Upper lobe of right lung (tissue), 1 donor: ENCODE data around the gene ATP2B3. TPM values are rescaled to one million over a fixed set of nuclear protein-coding genes. Genes with fewer than 3 reads are reported as not detected.

Experiments
- ATAC-seq: fragments of 200-7000 bp; cut with Tn5 transposase; one replicate; pipeline ENCODE4 v1.9.1; 2020; ENCODE audit warnings: mild to moderate bottlenecking, moderate library complexity
- DNase-seq: peaks from one replicate; pipeline ENCODE4 v3.0.0-alpha.2; 2020
- H3K27ac ChIP-seq: fragments of 200-600 bp; one replicate; pipeline ENCODE4 v1.8.0; 2022
- H3K27me3 ChIP-seq: fragments of 200-600 bp; one replicate; pipeline ENCODE4 v1.8.0; 2022; ENCODE audit warnings: mild to moderate bottlenecking
- H3K36me3 ChIP-seq: fragments of 200-600 bp; one replicate; pipeline ENCODE4 v1.8.0; 2022
- H3K4me1 ChIP-seq: fragments of 200-600 bp; one replicate; pipeline ENCODE4 v1.8.0; 2022
- H3K4me3 ChIP-seq: fragments of 200-600 bp; one replicate; pipeline ENCODE4 v1.8.0; 2022; ENCODE audit warnings: mild to moderate bottlenecking
- H3K9me3 ChIP-seq: fragments of 200-600 bp; one replicate; pipeline ENCODE4 v1.8.0; 2022
- intact Hi-C: fragments of 100-400 bp; cut with DNase I; formaldehyde crosslinking; loops from one replicate; pipeline ENCODE4 v1.11.0; 2022
- total RNA-seq: library from RNA; stranded (reverse); fragmentation: NEBNext Ultra II Directional; extraction: Animal tissue kit (Norgen Biotek cat#: 25700); gene quantifications from one replicate; pipeline ENCODE4 v1.2.1, GENCODE V29; 2021
- TF ChIP-seq, protein P1 (sequence below): fragments of 200-600 bp; IDR thresholded peaks from one replicate; pipeline ENCODE4 v1.8.0; 2022; ENCODE audit warnings: antibody characterized with exemption
- donor health status: DM: no; HTN: yes; CAD: no; lungs with severe emphysema.

The ATP2B3 gene
- total RNA-seq, 1 donor from 2014 or later: not detected

DNA sequence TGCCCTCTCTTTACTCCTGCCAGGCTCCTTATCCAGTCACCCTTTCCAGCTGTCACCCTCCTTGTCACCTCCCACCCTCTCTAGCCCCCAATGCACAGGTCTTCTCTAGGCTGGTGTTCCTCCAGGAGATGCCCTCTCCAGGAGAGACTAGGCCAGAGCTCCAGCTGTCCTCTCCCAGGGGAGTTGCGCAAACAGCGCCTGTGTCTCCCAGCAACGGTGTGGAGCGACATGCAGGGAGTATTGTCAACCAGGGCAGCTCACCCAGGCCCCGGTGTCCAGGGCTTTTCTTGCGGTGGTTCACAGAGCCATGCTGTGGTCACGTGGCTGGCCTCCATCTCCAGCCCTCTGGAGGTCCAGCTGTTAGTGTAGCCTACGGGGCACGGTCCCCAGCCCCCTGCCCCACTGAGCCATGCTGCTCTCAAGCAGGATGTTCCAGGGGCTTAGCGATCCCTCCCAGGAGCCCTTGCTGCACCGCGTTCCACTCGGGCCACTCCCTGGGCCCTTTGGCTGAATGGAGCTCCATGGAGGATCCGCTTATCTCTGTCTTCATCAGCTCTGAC lies 46.7 kb downstream of the ATP2B3 start:
- no peak for ATAC-seq
- Histone ChIP-seq H3K4me3 (no peak overlapping the region), H3K27ac (no peak overlapping the region), H3K4me1 (no peaks in the 10 kb centered on the region), H3K27me3 (no peaks in the 10 kb centered on the region), H3K36me3 (no peaks in the 10 kb centered on the region), H3K9me3 (no peaks in the 10 kb centered on the region)
- intact Hi-C loops: no loop called here
- TF ChIP-seq, protein P1, sequence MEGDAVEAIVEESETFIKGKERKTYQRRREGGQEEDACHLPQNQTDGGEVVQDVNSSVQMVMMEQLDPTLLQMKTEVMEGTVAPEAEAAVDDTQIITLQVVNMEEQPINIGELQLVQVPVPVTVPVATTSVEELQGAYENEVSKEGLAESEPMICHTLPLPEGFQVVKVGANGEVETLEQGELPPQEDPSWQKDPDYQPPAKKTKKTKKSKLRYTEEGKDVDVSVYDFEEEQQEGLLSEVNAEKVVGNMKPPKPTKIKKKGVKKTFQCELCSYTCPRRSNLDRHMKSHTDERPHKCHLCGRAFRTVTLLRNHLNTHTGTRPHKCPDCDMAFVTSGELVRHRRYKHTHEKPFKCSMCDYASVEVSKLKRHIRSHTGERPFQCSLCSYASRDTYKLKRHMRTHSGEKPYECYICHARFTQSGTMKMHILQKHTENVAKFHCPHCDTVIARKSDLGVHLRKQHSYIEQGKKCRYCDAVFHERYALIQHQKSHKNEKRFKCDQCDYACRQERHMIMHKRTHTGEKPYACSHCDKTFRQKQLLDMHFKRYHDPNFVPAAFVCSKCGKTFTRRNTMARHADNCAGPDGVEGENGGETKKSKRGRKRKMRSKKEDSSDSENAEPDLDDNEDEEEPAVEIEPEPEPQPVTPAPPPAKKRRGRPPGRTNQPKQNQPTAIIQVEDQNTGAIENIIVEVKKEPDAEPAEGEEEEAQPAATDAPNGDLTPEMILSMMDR: no peak
- DNase-seq: no peak

DNA sequence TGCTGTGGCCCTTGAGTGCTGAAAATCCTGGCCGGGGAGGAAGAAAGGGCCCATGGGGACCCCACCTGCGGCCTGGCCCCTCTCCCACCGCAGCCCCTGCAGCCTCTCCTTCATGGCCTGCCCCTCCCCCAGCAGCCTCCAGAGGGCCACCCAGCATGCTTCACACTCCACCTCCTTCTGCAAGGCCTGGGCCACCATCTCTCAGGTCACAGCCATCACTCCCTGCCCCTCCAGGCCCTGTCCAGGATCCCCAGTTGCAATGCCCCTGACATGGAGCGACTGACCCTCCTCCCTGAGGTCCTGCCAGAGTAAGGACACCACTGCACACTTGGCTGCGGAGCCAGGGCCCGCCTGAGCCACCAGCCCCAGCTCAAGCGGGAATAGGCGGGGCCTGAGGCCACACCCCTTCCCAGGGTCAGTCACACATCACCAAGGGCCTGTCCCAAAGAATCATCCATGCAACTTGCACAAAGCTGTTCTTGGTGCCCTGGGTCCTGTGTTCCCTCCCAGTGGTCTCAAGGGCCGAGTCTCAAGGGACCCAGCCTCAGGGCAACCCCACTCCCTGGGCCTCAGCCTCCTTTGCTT lies 48.6 kb downstream of the ATP2B3 start:
- ATAC-seq (no peak), DNase-seq (no peak)
- TF ChIP-seq, protein P1: no peak
- Histone ChIP-seq H3K36me3 (no peaks in the 10 kb centered on the region), H3K4me3 (no peak overlapping the region), H3K4me1 (no peaks in the 10 kb centered on the region), H3K27me3 (no peaks in the 10 kb centered on the region), H3K9me3 (no peaks in the 10 kb centered on the region), H3K27ac (no peak overlapping the region)
- intact Hi-C loops: no loop called here

DNA sequence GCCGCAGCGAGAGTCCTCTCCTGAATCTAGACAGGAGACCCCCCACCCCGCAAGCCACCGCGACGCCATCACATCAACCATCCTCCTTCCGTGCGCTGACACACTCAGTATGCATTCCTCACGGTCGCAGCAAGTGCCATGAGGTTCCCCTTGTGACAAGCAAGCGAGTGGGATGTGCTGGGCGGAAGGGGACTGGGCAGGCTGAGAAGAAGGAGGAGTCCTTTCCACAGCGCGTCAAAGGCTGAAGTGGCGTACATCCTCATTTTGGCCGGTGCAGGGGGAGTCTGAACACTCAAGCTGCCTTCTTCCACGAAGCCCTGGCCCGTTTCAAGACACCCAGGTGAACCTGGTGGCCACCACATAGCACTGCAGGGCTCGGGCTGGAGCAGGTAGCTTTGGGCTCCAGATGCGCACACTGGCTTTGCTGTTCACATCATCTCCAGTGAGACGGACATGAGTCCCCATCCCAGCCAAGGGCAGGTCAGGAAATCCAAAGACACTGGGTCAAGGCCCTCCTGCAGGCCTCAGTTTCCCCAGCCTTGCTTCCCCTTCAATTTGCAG lies 51.1 kb downstream of the ATP2B3 start:
- H3K9me3 ChIP-seq: no peaks in the 10 kb centered on the region
- no peaks in the 10 kb centered on the region for H3K4me1 ChIP-seq
- H3K4me3 ChIP-seq: no peak overlapping the region
- no peak overlapping the region for H3K27ac ChIP-seq
- TF ChIP-seq, protein P1: no peak
- intact Hi-C loops: no loop called here
- no peaks in the 10 kb centered on the region for H3K27me3 ChIP-seq
- ATAC-seq (no peak), DNase-seq (no peak)
- H3K36me3 ChIP-seq: no peaks in the 10 kb centered on the region

DNA sequence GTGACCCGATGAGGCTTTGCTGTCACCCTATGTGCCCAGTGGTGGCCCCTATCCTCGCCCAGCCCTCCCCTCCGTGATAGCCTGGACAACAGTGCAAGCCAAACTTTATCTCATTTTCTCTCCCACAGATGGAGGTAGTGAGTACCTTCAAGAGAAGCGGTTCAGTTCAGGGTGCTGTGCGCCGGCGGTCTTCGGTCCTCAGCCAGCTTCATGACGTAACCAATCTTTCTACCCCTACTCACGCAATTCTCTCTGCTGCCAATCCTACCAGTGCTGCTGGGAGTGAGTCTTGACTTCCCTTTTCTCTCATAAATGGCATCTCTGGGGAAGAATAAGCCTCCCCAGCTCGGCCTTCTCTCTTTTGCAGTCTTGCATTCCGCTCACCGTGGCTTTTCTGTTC lies 52.0 kb downstream of the ATP2B3 start:
- H3K4me1 ChIP-seq: no peaks in the 10 kb centered on the region
- no peaks in the 10 kb centered on the region for H3K9me3 ChIP-seq
- H3K27ac ChIP-seq: no peak overlapping the region
- H3K4me3 ChIP-seq: no peak overlapping the region
- no peaks in the 10 kb centered on the region for H3K27me3 ChIP-seq
- no peak for ATAC-seq
- H3K36me3 ChIP-seq: no peaks in the 10 kb centered on the region
- intact Hi-C loops: no loop called here
- TF ChIP-seq, protein P1: no peak
- DNase-seq: no peak

DNA sequence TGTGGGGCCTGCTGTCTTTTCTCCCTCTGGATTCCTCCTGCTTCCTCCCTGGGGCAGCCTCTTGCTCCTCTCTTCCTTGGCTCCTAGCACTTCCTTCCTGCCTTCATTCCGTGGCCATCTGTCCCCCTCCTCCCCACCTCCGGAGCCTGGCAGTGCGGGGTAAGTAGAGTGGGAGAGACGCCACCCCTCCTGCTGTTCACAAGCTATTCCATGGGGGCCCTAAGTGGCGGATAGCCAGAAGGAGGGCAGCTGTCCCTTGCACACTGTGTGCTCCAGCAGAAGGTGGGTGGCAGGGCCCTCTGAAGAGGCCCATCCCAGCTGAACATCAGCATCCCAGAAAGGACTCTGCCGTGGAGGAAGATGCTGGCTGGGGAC lies 54.1 kb downstream of the ATP2B3 start:
- ATAC-seq (no peak), DNase-seq (no peak)
- H3K4me1 ChIP-seq: no peaks in the 10 kb centered on the region
- no peaks in the 10 kb centered on the region for H3K9me3 ChIP-seq
- H3K27me3 ChIP-seq: no peaks in the 10 kb centered on the region
- TF ChIP-seq, protein P1: no peak
- intact Hi-C loops: no loop called here
- H3K27ac ChIP-seq: no peak overlapping the region
- no peak overlapping the region for H3K4me3 ChIP-seq
- no peaks in the 10 kb centered on the region for H3K36me3 ChIP-seq
